ENCODE measurements around the gene NID1. TPM values are rescaled to one million over a fixed set of nuclear protein-coding genes. Genes with fewer than 3 reads are reported as not detected.

Gene NID1
- total and polyA plus RNA-seq, 2 donors (not counting 3 experiments of a cell fraction or from before 2014, with no cell fraction given): 87.0 to 109 TPM

DNA sequence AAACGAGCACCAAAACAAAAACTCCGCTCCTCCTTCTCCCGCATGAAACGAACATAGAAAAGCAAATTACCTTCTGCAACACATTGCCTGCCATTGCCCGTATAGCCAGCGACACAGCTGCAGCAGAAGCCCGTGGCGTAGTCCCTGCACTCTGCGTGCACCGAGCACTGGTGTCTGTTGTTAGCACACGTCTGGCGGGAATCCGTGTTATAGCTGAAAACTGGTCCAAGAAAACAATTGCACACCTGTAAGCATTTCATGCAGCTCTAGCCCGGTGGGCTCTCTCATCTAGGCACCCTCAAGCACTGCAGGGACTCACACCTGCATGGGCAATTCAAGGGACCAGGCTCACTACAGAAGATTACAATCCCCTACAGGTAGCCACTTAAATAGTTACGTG lies 26.9 kb downstream of the NID1 start:
- Histone ChIP-seq H3K27ac (ENCODE audit: insufficient read depth, low read depth, low read length) (no peak overlapping the region), H4K20me1 (replicated peaks; ENCODE audit: control insufficient read depth, extremely low read depth, insufficient read depth, low read length) (no peaks in the 10 kb centered on the region), H3K79me2 (ENCODE audit: control insufficient read depth, insufficient read depth, low read length) (no peaks in the 10 kb centered on the region), H3K9ac (replicated peaks; ENCODE audit: extremely low read depth, insufficient read depth, low read length) (no peak overlapping the region), H3K9me3 (replicated peaks; ENCODE audit: control insufficient read depth, insufficient read depth, low read length) (no peaks in the 10 kb centered on the region), H3K36me3 (ENCODE audit: control insufficient read depth in 2 of 2, extremely low read depth in 1 of 2, insufficient read depth in 2 of 2, low read length in 2 of 2) (peaks cover 0 to 15% of the 10 kb centered on the region in 2 experiments), H3K9me1 (replicated peaks; ENCODE audit: control insufficient read depth, extremely low read depth, insufficient read depth, low read length) (no peaks in the 10 kb centered on the region), H2AFZ (ENCODE audit: low read depth, low read length) (no peak overlapping the region), H3K27me3 (ENCODE audit: control insufficient read depth in 2 of 2, insufficient read depth in 2 of 2, low read length in 2 of 2) (no peaks in the 10 kb centered on the region), H3K4me2 (ENCODE audit: insufficient read depth, low read length) (no peak overlapping the region), H3K4me3 (replicated peaks in 1 of 3; ENCODE audit: insufficient read depth in 1 of 3, low read depth in 1 of 3, low read length in 3 of 3) (no peak overlapping the region), H3K4me1 (ENCODE audit: control insufficient read depth, extremely low read depth, insufficient read depth, low read length) (no peaks in the 10 kb centered on the region)
- ChIA-PET POLR2A (no interaction called here), CTCF (interaction anchor here (1.3 kb wide), 1 partner anchor 15 kb away, joined by 3 read pairs; no protein-coding TSS in a partner anchor)
- no TSS peak for BruUV-seq (replicated peaks)
- DNase-seq (ENCODE audit: low read depth, low spot score) (no peak), FAIRE-seq (no peak)
- dilution Hi-C loops (cut with MboI; ENCODE audit: extremely low pct_ligation_motif_present, low sequenced_read_pairs) (no loop called here), intact Hi-C loops (cut with micrococcal nuclease) (no loop called here)
- no peak for TF ChIP-seq JUN (IDR thresholded peaks at IDR 0.05; ENCODE audit: borderline replicate concordance, insufficient read depth, insufficient read length, low read depth)
- TF ChIP-seq POLR2A (IDR thresholded peaks at IDR 0.05; ENCODE audit: low read depth, low read length): no peak
- no peak for TF ChIP-seq EZH2 (IDR thresholded peaks at IDR 0.05; ENCODE audit: borderline replicate concordance, low read depth, low read length, severe bottlenecking)
- TF ChIP-seq, protein P1, sequence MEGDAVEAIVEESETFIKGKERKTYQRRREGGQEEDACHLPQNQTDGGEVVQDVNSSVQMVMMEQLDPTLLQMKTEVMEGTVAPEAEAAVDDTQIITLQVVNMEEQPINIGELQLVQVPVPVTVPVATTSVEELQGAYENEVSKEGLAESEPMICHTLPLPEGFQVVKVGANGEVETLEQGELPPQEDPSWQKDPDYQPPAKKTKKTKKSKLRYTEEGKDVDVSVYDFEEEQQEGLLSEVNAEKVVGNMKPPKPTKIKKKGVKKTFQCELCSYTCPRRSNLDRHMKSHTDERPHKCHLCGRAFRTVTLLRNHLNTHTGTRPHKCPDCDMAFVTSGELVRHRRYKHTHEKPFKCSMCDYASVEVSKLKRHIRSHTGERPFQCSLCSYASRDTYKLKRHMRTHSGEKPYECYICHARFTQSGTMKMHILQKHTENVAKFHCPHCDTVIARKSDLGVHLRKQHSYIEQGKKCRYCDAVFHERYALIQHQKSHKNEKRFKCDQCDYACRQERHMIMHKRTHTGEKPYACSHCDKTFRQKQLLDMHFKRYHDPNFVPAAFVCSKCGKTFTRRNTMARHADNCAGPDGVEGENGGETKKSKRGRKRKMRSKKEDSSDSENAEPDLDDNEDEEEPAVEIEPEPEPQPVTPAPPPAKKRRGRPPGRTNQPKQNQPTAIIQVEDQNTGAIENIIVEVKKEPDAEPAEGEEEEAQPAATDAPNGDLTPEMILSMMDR (IDR thresholded peaks at IDR 0.05; ENCODE audit: extremely low read depth in 1 of 2, insufficient read depth in 1 of 2, low read depth in 1 of 2, low read length in 2 of 2): no peak
- no peak for TF ChIP-seq POLR2AphosphoS5 (IDR thresholded peaks at IDR 0.05; ENCODE audit: insufficient read depth, low read depth, low read length)
- TF ChIP-seq GATA2 (IDR thresholded peaks at IDR 0.05; ENCODE audit: insufficient read depth, insufficient read length, low read depth, low read length): no peak
- TF ChIP-seq MYC (IDR thresholded peaks at IDR 0.05; ENCODE audit: low read depth, low read length): no peak
- no peak for TF ChIP-seq FOS (IDR thresholded peaks at IDR 0.05; ENCODE audit: borderline replicate concordance, insufficient read depth, low read length)
- TF ChIP-seq, protein P2, sequence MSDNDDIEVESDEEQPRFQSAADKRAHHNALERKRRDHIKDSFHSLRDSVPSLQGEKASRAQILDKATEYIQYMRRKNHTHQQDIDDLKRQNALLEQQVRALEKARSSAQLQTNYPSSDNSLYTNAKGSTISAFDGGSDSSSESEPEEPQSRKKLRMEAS (IDR thresholded peaks at IDR 0.05; ENCODE audit: insufficient read depth, insufficient read length): no peak

Data from endothelial cell of umbilical vein (primary cell).